A549 (cell line): Measurements from ENCODE around the gene CRYM. TPM values are rescaled to one million over a fixed set of nuclear protein-coding genes. Genes with fewer than 3 reads are reported as not detected.

Source experiments
- ATAC-seq, 2 experiments: fragments of 200-7000 bp in 1 of 2; fragments of >200 bp in 1 of 2; cut with Nextera tagmentation in 1 of 2; cut with Tn5 transposase in 1 of 2; 3 replicates each; pipeline versions ENCODE4 v1.8.0 to v1.9.1; 2018 to 2020; ENCODE audit warnings: mild to moderate bottlenecking in 1 of 2, moderate library complexity in 1 of 2
- CTCF ChIA-PET: fragments of 300-600 bp; sonication (Branson Sonifier 250); formaldehyde crosslinking; extraction: SDS; loops from one replicate; lab custom pipeline; 2021; ENCODE audit warnings: antibody characterized with exemption, inconsistent platforms; lab: Yijun Ruan, JAX
- POLR2A ChIA-PET: fragments of 350-600 bp; formaldehyde crosslinking; extraction: SDS; loops from one replicate; lab custom pipeline; 2021; ENCODE audit warnings: antibody characterized with exemption, inconsistent platforms; lab: Yijun Ruan, JAX
- DNase-seq, 2 experiments: peaks; one replicate each; pipeline versions ENCODE4 v3.0.0 to v3.0.0-alpha.2; 2011 to 2016; ENCODE audit warnings: low read depth in 1 of 2, low spot score in 1 of 2
- FAIRE-seq: peaks from 2 replicates; lab custom pipeline; 2011; peaks lifted over from hg19 to GRCh38; lab: Jason Lieb, UNC
- H3K27ac ChIP-seq, 2 experiments: fragments of >200 bp; sonication (Bioruptor Twin); formaldehyde crosslinking; 3 replicates each; pipeline ENCODE4 v1.5.1; 2016 to 2017
- H3K4me1 ChIP-seq: fragments of >200 bp; sonication (Bioruptor Twin); formaldehyde crosslinking; 3 replicates; pipeline ENCODE4 v1.6.1; 2016
- H3K4me2 ChIP-seq: fragments of >200 bp; sonication (Bioruptor Twin); formaldehyde crosslinking; 3 replicates; pipeline ENCODE4 v1.6.1; 2016
- H3K4me3 ChIP-seq: fragments of >200 bp; sonication (Bioruptor Twin); formaldehyde crosslinking; 3 replicates; pipeline ENCODE4 v1.5.1; 2016
- H3K9me3 ChIP-seq: fragments of >200 bp; sonication (Bioruptor Twin); formaldehyde crosslinking; 3 replicates; pipeline ENCODE4 v1.6.1; 2016
- ATOH8 ChIP-seq: fragments of 250-450 bp; sonication (Bioruptor Pico); IDR thresholded peaks from 2 replicates; pipeline ENCODE4 v1.5.0; 2020; ENCODE audit warnings: low read depth, mild to moderate bottlenecking, moderate library complexity
- BCL3 ChIP-seq: fragments of >200 bp; sonication (Bioruptor Twin); formaldehyde crosslinking; IDR thresholded peaks from 3 replicates; pipeline ENCODE4 v1.6.1; 2016
- BHLHE40 ChIP-seq: IDR thresholded peaks from 2 replicates; pipeline ENCODE4 v1.6.1; 2012; ENCODE audit warnings: low read depth, low read length, inconsistent platforms
- CHD2 ChIP-seq: fragments of 150-350 bp; IDR thresholded peaks from 2 replicates; pipeline ENCODE4 v1.6.1; 2014; ENCODE audit warnings: low read length; ENCODE audit not compliant: partially characterized antibody
- ESRRA ChIP-seq: fragments of 150-350 bp; IDR thresholded peaks from 2 replicates; pipeline ENCODE4 v1.6.1; 2014; ENCODE audit warnings: mild to moderate bottlenecking, low read length, borderline replicate concordance
- HOXB13 ChIP-seq: fragments of 250-450 bp; sonication (Bioruptor Pico); IDR thresholded peaks from 2 replicates; pipeline ENCODE4 v1.5.0; 2020; ENCODE audit warnings: low read depth, mild to moderate bottlenecking, moderate library complexity
- JUN ChIP-seq, 2 experiments: fragments of >200 bp; sonication (Bioruptor Twin); formaldehyde crosslinking; IDR thresholded peaks; 2 replicates in 1 of 2; 3 replicates in 1 of 2; pipeline ENCODE4 v1.6.1; 2016 to 2017
- RAD21 ChIP-seq, 2 experiments: fragments of >200 bp in 1 of 2; sonication (Bioruptor Twin) in 1 of 2; formaldehyde crosslinking in 1 of 2; IDR thresholded peaks in 1 of 2; conservative IDR thresholded peaks in 1 of 2; 2 replicates in 1 of 2; 3 replicates in 1 of 2; pipeline ENCODE4 v1.6.1; 2012 to 2018; ENCODE audit warnings: inconsistent platforms in 1 of 2
- RARB ChIP-seq: fragments of 250-450 bp; sonication (Bioruptor Pico); IDR thresholded peaks from 2 replicates; pipeline ENCODE4 v1.8.0; 2021; ENCODE audit warnings: mild to moderate bottlenecking, moderate library complexity
- RFX5 ChIP-seq: fragments of 450-650 bp; IDR thresholded peaks from 2 replicates; pipeline ENCODE4 v1.7.1; 2014; ENCODE audit warnings: antibody characterized with exemption, mild to moderate bottlenecking, moderate library complexity
- SMC3 ChIP-seq: fragments of >200 bp; sonication (Bioruptor Twin); formaldehyde crosslinking; IDR thresholded peaks from 3 replicates; pipeline ENCODE4 v1.6.1; 2018; ENCODE audit warnings: inconsistent platforms
- SREBF2 ChIP-seq: fragments of 450-650 bp; IDR thresholded peaks from 2 replicates; pipeline ENCODE4 v1.6.1; 2014; ENCODE audit warnings: mild to moderate bottlenecking, moderate library complexity
- TFCP2L1 ChIP-seq: fragments of 250-450 bp; sonication (Bioruptor Pico); IDR thresholded peaks from 2 replicates; pipeline ENCODE4 v1.5.0; 2021; ENCODE audit warnings: mild to moderate bottlenecking
- WGBS: methylation state at CpG from one replicate; pipeline ENCODE4 v1.1.6; 2017; ENCODE audit errors: missing lambda C conversion rate; 5-methylcytosine and 5-hydroxymethylcytosine counted together
- polyA minus RNA-seq: library from RNA; depleted of rRNA, polyadenylated mRNA; stranded (reverse); fragments of >200 nt; gene quantifications from 2 replicates; pipeline ENCODE4 v1.2.3, GENCODE V29; 2011; rRNA and poly(A)+ RNA removed
- polyA plus RNA-seq, 4 experiments: library from polyadenylated mRNA; depleted of rRNA in 3 of 4; stranded (reverse); fragments of >200 nt; fragmentation: RNase III in 1 of 4; extraction: RNeasy Plus Mini Kit Qiagen cat#74134 plus additional on column Dnase treatment in 1 of 4; gene quantifications; 2 replicates in 3 of 4; 3 replicates in 1 of 4; pipeline ENCODE4 v1.2.3, GENCODE V29; 2011 to 2017
- TF ChIP-seq, protein P1 (sequence below): IDR thresholded peaks from 2 replicates; pipeline ENCODE4 v1.6.1; 2012
- TF ChIP-seq, protein P2 (sequence below): fragments of >200 bp; sonication (Bioruptor Twin); formaldehyde crosslinking; IDR thresholded peaks from 3 replicates; pipeline ENCODE4 v1.5.1; 2016

Gene CRYM
- 3.1 and 3.4 TPM in 2 replicates for polyA plus RNA-seq (2011; rRNA removed)
- 1.8 and 2.1 TPM in 2 replicates for polyA plus RNA-seq (2012; cell fraction: cytosol; rRNA removed)
- 3.0 and 3.9 TPM in 2 replicates for polyA plus RNA-seq (2012; cell fraction: nucleus; rRNA removed)
- 0.94 to 0.98 TPM (median 0.94 TPM) in 3 replicates for polyA plus RNA-seq (2017; fragmentation: RNase III; extraction: RNeasy Plus Mini Kit Qiagen cat#74134 plus additional on column Dnase treatment)
- 0.73 and 2.1 TPM in 2 replicates for polyA minus RNA-seq

DNA sequence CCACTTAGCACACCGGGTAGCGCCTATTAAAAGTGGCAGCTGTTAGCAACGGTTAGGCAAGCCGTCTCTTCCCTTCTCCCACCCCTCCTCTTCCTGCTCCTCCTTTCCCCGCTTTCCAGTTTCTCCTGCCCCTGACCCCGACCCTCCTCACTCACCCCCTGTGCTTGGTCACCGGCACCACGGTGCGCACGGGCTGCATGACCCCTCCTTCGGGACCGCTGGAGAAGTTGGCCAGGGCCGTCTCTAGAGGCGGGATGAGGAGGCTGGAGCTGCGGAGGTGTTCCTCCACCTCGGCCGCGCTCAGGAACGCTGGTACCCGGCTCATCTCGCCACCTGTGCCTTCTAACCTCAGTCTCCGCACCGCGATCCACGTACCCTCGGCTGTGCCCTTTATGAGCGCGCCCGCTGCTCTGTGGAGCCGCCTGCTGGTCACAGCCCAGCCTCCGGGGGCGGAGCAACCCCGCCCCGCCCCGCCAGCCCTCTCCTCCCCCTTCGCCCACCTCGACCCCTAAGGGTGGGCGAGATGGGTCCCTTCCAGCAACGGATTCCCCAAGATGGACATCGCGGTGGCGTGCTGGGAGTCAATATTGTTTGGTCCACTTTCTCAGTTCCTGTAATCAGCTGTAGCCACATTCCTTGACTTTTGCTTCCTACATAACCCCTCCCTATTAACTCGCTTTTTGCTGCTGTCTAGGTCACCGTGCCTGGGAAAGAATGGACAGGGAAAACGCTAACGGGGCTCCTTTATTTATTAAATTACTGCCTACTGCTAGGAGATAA, at the start of gene CRYM:
CRYM (minus strand) TSS at position 364 of the 780 bp plus-strand sequence; CDS start at position 325, 39 bp downstream.
- CTCF ChIA-PET: interaction anchor here (0.6 to 10.8 kb wide), 35 partner anchors 9 to 1040 kb away, joined by 3 to 160 read pairs (median 5); partner anchors contain the start of genes LDAF1 and ZP2
- Histone ChIP-seq H3K27ac (peak within 1 kb of the TSS; percentile 58 to 76), H3K9me3 (no peaks in the 10 kb centered on the region), H3K4me2 (peak within 1 kb of the TSS; percentile 97), H3K4me1 (no peaks in the 10 kb centered on the region), H3K4me3 (peak within 1 kb of the TSS; percentile 54)
- POLR2A ChIA-PET: no interaction called here
- no peak for FAIRE-seq
- TF ChIP-seq RAD21 (conservative IDR thresholded peaks at IDR 0.05 in 1 of 2, IDR thresholded peaks at IDR 0.05 in 1 of 2) (peak; percentile 62 to 81), TFCP2L1 (no peak), ESRRA (0 out of 2 replicates have a peak, but pooled peaks have one; percentile 21), BHLHE40 (no peak), RARB (CRISPR knock-in tag) (no peak), JUN (IDR thresholded peaks at IDR 0.05) (no peak), SREBF2 (no peak), BCL3 (no peak), SMC3 (peak; percentile 96)
- TF ChIP-seq, protein P1, sequence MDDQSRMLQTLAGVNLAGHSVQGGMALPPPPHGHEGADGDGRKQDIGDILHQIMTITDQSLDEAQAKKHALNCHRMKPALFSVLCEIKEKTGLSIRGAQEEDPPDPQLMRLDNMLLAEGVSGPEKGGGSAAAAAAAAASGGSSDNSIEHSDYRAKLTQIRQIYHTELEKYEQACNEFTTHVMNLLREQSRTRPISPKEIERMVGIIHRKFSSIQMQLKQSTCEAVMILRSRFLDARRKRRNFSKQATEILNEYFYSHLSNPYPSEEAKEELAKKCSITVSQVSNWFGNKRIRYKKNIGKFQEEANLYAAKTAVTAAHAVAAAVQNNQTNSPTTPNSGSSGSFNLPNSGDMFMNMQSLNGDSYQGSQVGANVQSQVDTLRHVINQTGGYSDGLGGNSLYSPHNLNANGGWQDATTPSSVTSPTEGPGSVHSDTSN: no peak
- TF ChIP-seq, protein P2, sequence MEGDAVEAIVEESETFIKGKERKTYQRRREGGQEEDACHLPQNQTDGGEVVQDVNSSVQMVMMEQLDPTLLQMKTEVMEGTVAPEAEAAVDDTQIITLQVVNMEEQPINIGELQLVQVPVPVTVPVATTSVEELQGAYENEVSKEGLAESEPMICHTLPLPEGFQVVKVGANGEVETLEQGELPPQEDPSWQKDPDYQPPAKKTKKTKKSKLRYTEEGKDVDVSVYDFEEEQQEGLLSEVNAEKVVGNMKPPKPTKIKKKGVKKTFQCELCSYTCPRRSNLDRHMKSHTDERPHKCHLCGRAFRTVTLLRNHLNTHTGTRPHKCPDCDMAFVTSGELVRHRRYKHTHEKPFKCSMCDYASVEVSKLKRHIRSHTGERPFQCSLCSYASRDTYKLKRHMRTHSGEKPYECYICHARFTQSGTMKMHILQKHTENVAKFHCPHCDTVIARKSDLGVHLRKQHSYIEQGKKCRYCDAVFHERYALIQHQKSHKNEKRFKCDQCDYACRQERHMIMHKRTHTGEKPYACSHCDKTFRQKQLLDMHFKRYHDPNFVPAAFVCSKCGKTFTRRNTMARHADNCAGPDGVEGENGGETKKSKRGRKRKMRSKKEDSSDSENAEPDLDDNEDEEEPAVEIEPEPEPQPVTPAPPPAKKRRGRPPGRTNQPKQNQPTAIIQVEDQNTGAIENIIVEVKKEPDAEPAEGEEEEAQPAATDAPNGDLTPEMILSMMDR: peak; percentile 87
- peak; percentile 97 to 99 for ATAC-seq
- DNase-seq: peak; percentile 52 to 82
- WGBS: 2% methylated on average over 29 of the region's 46 CpGs

GRCh38 chr16:21327046-21327445, 49.0 kb upstream of the CRYM start:
- H3K27ac ChIP-seq: no peak overlapping the region
- CTCF ChIA-PET: no interaction called here
- H3K4me1 ChIP-seq: peaks cover 6% of the 10 kb centered on the region; the same call in 1 of the 3 replicates
- TF ChIP-seq HOXB13 (no peak), ATOH8 (CRISPR knock-in tag) (no peak), RARB (CRISPR knock-in tag) (no peak), RFX5 (no peak), CHD2 (no peak)
- H3K9me3 ChIP-seq: no peaks in the 10 kb centered on the region
- no peak for FAIRE-seq
- 88% methylated on average over 3 of the region's 3 CpGs for WGBS
- H3K4me2 ChIP-seq: no peak overlapping the region
- DNase-seq: no peak
- ATAC-seq: no peak
- POLR2A ChIA-PET: no interaction called here
- H3K4me3 ChIP-seq: no peak overlapping the region

DNA sequence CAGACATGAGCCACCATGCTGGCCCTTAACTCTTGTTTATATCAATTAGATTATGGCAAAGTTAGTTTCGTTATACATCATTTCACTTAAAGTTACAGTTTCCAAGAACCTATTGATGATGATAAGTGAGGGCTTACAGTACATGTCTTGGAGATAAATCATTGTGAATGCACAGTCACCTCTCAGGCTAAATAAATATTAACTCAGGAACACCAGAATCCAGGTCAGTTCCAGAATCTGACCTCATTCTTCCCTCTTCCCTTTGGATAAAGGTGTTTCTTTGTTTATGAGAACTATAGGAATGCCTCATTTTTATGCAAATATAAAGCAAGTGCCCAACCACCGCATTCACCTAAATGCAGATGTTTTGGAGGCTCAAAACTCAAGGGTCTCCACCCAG, 48.4 kb upstream of the CRYM start:
- ATAC-seq (no peak), DNase-seq (no peak), FAIRE-seq (no peak)
- Histone ChIP-seq H3K4me1 (peaks cover 6% of the 10 kb centered on the region; the same call in 1 of the 3 replicates), H3K4me2 (no peak overlapping the region), H3K4me3 (no peak overlapping the region), H3K9me3 (no peaks in the 10 kb centered on the region), H3K27ac (no peak overlapping the region)
- CTCF ChIA-PET: no interaction called here
- no peak for TF ChIP-seq TFCP2L1
- TF ChIP-seq CHD2: no peak
- no peak for TF ChIP-seq RFX5
- POLR2A ChIA-PET: no interaction called here
- 86% methylated on average over 2 of the region's 2 CpGs for WGBS
